ENCODE data around the gene FILIP1L. TPM values are rescaled to one million over a fixed set of nuclear protein-coding genes. Genes with fewer than 3 reads are reported as not detected.

Gene FILIP1L
- total RNA-seq, 1 donor = 15.2 TPM

- TF ChIP-seq CTCF (IDR thresholded peaks at IDR 0.05; ENCODE audit: insufficient read depth, low read length) = no peak
- no peak for DNase-seq (ENCODE audit: low read depth)
Measured at GRCh38 chr3:100108464-100109079, 5.7 kb downstream of the FILIP1L start.

GRCh38 chr3:100107221-100107814 lies 7.0 kb downstream of the FILIP1L start:
- no peak for TF ChIP-seq CTCF (IDR thresholded peaks at IDR 0.05; ENCODE audit: insufficient read depth, low read length)
- DNase-seq (ENCODE audit: low read depth) = no peak
- no peak overlapping the region for H3K4me3 ChIP-seq (ENCODE audit: low read depth, low read length)

More at GRCh38 chr3:100108464-100109079, 5.7 kb downstream of the FILIP1L start:
- no peak overlapping the region for H3K4me3 ChIP-seq (ENCODE audit: low read depth, low read length)

GRCh38 chr3:100106531-100107141 lies 7.7 kb downstream of the FILIP1L start:
- DNase-seq (ENCODE audit: low read depth) = peak; percentile 59
- TF ChIP-seq CTCF (IDR thresholded peaks at IDR 0.05; ENCODE audit: insufficient read depth, low read length) = no peak
- no peak overlapping the region for H3K4me3 ChIP-seq (ENCODE audit: low read depth, low read length)

- no peak for TF ChIP-seq CTCF (IDR thresholded peaks at IDR 0.05; ENCODE audit: insufficient read depth, low read length)
- DNase-seq (ENCODE audit: low read depth) = no peak
- H3K4me3 ChIP-seq (ENCODE audit: low read depth, low read length) = no peak overlapping the region
Measured at GRCh38 chr3:100106094-100106493, 8.2 kb downstream of the FILIP1L start.

GRCh38 chr3:100105501-100105900 lies 8.8 kb downstream of the FILIP1L start:
- no peak for DNase-seq (ENCODE audit: low read depth)
- no peak for TF ChIP-seq CTCF (IDR thresholded peaks at IDR 0.05; ENCODE audit: insufficient read depth, low read length)
- H3K4me3 ChIP-seq (ENCODE audit: low read depth, low read length) = no peak overlapping the region

GRCh38 chr3:100104817-100105413 lies 9.4 kb downstream of the FILIP1L start:
- no peak for TF ChIP-seq CTCF (IDR thresholded peaks at IDR 0.05; ENCODE audit: insufficient read depth, low read length)
- DNase-seq (ENCODE audit: low read depth) = no peak
- H3K4me3 ChIP-seq (ENCODE audit: low read depth, low read length) = no peak overlapping the region

Data from fibroblast of the aortic adventitia (primary cell).